NCI-H2196 (cell line): ENCODE results near the gene VIL1.

ENCODE experiments used
- DNase-seq: peaks from one replicate; lab custom pipeline; 2025; ENCODE audit not compliant: unreplicated experiment; lab: John Stamatoyannopoulos, UW

Gene VIL1

DNA sequence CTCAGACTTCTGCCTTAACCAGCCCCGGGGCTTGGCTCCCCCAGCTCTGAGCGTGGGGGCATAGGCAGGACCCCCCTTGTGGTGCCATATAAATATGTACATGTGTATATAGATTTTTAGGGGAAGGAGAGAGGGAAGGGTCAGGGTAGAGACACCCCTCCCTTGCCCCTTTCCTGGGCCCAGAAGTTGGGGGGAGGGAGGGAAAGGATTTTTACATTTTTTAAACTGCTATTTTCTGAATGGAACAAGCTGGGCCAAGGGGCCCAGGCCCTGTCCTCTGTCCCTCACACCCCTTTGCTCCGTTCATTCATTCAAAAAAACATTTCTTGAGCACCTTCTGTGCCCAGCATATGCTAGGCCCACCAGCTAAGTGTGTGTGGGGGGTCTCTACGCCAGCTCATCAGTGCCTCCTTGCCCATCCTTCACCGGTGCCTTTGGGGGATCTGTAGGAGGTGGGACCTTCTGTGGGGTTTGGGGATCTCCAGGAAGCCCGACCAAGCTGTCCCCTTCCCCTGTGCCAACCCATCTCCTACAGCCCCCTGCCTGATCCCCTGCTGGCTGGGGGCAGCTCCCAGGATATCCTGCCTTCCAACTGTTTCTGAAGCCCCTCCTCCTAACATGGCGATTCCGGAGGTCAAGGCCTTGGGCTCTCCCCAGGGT lies 13.7 kb upstream of the VIL1 start:
- DNase-seq = no peak

DNA sequence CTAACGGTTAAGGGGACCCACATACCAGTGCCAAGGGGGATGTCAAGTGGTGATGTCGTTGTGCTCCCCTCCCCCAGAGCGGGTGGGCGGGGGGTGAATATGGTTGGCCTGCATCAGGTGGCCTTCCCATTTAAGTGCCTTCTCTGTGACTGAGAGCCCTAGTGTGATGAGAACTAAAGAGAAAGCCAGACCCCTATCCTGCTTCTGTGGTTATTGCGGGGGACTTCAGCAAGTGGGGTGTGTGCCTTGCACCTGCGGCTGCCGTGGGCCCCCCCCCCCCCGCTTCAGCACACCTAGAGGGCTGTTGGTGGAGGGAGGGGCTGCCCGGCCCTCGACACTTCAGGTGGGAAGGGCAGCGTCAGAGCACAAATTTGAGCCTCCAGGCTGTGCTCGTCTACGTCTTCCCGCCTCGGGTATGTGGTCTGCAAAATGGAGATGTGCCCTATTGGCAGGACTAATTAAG lies 13.1 kb upstream of the VIL1 start:
- no peak for DNase-seq

DNA sequence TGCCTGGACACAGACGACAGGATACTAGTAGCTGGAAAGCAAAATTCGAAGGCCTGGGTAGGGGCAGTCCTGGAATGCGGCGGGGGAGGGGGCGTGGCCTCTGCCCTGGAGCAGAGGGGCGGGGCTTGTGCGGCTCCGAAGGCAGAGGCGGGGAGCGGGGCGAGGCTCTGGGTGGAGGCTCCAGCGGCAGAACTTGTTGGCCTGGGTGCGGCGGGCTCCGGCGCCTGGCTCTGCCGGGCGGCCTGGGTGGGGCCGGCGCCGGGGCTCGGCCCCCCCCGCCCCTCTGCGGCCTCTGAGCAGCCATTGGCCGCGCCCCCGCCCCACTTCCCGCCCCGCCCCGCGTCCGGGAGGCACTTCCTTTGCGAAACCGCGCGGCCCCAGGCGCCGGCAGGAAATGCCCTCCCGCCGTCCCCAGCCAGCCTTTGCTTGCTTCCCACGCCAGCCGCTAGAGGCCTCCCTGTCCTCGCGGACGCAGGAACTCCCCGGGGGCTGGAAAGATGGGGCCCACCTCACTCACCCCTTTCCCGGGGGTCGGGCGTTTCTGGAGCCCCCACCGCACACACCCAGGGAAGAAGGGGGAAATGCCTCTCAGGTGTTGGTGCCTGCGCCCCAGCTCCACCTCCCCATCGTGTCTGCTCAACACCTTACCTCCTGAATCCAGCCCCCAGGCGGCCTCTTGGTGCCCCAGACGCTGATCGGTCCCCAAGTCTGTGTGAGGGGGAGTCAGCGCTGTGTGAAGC lies 12.5 kb upstream of the VIL1 start:
- DNase-seq = peak; percentile 94

DNA sequence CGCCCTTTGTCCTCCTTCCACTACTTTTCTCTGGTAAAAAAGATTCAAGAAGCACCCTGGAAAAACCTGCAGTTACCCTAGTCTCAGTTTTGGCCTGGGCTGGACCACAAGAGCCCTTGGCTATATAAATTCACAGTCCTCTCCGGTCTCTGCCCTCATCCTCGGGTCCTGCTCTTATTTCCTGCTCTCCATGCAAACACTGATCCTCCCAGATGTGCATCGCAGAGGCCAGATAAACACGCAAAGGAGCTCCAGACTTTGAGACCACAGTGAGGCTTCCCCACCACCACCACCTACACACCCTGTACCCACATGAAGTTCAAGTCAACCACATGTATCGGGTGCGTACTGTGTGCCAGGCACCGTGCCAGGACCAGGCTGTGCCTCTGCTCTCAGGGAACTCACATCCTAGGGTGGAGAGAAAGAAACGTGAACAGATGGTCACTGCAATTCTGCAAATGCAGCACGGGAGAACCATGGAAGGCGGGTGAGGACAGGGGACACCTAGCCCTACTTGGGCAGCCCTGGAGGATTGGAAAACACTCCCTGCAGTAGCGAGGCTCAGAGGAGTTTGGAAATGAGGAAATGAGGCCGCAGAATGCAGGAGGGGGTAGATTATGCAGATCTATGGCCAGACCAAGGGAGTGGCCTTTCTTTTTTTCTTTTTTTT lies 11.8 kb upstream of the VIL1 start:
- DNase-seq = no peak

DNA sequence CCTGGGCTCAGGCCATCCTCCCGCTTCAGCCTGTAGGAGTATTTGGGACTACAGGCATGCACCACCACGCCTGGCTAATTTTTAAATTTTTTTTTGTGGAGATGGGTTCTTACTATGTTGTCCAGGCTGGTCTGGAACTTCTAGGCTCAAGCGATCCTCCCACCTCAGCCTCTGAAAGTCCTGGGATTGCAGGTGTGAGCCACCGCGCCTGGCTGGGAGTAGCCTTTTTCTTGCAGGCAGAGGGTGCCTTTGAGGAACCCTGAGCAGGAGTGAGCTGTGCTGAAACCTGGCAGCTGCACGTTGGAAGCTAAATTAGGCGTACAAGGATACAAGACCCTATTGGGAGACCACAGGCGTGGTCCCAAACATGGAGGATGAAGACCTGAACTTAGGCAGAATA lies 11.2 kb upstream of the VIL1 start:
- DNase-seq = no peak

DNA sequence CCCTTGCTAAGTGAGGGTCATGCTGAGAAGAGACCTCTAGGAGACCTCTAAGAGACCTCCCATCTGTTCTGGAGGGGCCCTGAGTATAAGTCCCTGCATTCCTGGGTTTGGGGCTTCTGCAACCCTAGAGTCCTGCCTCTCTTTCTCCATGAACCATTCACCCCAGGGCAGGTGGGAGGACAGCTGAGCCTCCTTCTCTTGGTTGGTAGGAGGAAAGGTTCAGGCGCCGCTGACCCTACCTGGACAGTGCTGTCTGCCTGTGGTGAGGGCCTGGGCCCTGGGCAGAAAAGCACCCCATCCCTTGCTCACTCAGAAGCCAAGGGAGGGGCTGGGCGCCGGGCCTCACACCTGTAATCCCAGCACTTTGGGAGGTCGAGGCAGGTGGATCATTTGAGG lies 604 bp upstream of the VIL1 start:
- DNase-seq = no peak

DNA sequence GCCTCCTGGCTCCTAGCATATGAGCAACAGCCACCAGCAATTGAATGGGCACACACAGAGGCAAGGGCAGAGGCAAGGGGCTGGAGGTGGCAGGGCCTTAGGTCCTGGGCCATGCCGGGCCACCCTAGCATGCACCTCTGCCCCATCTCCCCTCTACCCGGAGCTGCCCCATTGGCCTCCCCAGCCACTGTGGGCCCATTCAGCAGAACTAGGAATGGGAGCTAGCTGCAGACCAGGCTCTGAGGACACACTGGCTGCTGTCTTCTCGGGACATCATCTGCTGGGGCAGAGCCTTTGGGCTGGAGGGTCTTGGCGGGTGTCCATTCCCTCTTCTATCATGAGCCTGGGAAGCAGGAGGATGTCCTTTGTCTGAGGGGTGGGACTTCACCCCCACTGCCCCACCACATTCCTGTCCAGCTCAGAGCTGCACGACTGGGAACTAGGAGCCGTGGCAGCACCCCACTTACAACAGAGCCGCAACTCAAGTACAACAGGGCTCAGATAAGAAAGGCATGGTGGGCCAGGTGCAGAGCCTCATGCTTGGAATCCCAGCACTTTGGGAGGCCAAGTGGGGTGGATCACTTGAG lies 800 bp downstream of the VIL1 start:
- DNase-seq = no peak

DNA sequence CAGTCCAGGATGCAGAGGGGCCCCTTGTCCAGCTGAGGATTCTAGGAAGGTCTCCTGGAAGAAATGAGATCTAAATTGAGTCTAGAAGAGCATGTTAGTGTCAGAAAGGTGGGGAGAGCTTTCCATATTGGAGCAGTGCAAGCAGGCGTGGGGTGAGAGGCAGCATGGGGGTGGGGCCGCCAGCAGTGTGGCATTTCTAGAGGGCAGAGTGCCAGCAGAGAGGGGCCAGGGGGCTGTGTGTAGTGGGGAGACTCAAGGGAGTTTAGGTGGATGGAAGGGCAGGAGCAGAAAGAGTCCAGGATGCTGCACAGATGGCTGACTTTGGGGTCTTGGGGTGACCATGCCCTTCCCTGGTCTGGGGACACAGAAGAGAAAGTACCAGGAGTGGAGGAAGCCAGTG lies 2.1 kb downstream of the VIL1 start:
- DNase-seq = no peak

DNA sequence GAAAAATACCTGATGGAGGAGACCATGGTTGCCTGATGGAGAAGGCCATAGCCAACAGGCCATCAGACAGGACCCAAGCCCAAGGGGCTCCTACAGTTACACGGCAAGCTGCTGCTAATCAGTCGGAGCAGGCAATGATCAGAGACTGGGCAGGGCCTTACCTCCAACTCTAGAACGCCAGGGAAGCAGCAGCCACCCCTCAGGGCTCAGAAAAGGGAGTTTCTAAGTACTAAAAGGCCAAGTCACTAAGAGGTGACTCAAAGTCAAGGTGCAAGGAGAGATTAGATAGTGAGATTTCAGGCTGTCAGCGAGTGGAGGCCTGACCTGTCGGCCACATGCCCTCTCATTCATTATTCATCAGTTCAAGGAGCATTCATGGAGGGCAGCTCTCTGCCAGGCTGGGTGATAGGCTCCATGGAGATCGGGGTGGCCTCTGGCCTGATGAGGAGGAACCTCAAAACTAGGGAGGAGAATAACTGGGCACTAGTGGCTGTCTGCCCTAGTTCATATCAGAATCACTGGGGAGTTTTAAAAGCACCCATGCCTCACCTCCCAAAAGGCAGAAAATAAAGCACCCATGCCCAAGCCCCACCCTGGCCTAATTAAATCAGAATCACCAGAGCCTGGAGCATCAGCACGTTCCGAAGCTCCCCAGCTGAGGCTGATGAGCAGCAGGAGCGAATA lies 3.6 kb downstream of the VIL1 start:
- DNase-seq = no peak

DNA sequence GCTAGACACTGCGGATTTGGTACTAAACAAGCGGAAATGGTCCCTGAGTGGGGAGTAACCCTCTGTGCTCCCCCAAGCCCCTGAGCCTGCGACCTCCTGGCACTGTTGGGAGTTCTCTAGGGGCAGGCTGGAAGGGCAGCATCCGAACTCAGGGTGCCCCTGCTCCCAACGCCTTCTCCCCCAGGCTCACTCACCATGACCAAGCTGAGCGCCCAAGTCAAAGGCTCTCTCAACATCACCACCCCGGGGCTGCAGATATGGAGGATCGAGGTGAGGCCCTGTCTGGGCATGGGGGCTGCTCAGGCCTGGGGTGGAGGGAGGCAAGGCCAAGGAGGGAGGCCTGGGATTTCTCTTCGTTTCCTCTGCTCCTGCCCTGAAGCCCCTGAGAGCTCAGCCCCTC lies 4.7 kb downstream of the VIL1 start:
- no peak for DNase-seq

DNA sequence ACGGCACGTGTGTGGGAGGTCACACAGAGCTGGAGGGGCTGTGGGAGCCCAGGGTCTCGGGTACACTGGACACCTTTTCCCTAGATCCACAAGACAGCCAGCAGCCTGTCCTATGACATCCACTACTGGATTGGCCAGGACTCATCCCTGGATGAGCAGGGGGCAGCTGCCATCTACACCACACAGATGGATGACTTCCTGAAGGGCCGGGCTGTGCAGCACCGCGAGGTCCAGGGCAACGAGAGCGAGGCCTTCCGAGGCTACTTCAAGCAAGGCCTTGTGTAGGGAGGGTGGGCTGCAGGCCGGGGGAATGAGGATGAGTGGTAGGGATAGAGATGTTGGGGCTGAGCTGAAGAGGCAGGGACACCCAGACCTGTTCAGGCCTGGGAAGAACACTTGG lies 6.6 kb downstream of the VIL1 start:
- no peak for DNase-seq

DNA sequence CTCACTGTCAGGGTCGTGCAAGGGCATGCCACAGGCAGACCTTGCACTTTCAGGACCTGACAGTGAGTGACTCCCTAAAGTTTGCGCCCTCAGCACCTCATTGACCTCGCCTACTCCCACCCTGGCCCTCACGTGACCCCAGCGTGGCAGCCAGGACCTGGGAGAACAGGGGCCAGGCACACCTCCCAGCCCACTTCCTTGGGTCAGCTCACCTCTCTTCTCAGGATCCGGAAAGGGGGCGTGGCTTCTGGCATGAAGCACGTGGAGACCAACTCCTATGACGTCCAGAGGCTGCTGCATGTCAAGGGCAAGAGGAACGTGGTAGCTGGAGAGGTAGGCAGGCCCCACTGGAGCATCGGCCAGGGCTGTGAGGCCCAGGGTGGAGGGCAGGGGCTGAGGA lies 8.8 kb downstream of the VIL1 start:
- DNase-seq = no peak

DNA sequence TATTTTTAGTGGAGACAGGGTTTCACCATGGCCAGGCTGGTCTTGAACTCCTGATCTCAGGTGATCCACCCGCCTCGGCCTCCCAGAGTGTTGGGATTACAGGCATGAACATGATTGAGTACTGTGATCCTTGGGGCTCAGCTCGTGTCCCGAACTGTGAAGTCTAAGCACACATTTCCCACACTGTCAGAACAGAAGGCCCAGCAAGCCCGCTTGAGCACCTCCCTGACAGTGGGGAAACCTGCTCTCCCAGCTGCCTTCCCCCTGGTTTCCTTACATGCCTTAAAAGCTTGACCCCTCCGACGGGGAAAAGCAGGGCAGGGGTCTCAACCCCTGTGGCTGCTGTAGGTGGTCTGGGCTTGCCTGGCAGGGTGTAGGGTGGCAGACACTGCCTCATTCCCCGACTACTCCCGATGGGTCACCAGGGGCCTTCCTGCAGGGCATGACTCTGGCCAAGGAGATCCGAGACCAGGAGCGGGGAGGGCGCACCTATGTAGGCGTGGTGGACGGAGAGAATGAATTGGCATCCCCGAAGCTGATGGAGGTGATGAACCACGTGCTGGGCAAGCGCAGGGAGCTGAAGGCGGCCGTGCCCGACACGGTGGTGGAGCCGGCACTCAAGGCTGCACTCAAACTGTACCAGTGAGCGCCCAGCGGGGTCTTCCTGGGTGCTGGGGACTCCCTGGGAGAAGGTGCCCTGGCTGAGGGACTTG lies 10.1 kb downstream of the VIL1 start:
- DNase-seq = no peak

DNA sequence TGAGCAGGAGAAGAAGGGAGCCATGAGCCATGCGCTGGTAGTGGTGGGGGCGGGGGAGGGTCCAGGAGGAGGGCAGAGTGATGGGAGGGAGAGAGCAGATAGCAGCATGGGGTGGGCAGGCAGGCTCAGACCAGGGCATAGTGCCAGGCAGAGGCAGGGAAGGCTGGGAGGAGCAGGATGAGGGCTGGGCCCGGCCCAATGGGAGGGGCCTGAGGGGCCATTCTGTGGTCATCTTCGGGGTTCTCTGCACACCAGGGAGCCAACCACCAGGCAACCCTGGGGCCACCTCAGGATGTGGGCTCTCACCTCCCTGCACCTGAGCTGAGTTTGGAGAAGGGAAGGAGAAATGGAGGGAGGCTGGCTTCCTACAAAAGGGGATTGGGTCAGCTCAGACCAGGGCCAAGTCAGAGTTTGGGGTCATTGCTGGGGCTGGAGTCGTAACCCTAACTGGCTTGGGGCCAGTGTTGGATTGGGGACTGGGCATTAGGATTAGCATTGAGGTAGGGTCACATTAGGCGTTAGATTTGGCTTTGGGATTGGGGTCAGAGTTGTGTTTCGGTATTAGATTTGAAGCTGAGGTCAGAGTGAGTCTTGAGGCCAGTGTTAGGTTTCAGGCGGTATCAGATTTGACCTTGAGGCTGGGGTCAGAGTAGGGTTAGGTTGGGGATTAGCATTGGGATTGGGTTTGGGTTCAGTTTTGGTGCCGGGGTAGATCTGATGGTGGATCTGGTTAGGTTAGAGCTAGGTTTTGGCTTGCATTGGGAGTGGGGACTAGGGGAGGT lies 11.2 kb downstream of the VIL1 start:
- no peak for DNase-seq

DNA sequence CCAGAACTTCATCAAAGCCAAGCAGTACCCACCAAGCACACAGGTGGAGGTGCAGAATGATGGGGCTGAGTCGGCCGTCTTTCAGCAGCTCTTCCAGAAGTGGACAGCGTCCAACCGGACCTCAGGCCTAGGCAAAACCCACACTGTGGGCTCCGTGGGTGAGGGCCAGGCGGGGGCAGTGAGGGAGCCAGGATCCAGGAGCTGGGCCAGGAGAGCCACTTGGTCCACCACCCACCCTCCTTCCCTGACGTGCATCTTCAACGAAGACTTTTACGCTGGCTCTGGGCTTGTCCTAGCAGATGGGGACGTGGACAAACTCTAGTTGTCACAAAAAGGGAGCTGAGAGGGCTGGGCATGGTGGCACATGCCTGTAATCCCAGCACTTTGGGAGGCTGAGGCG lies 11.8 kb downstream of the VIL1 start:
- no peak for DNase-seq

DNA sequence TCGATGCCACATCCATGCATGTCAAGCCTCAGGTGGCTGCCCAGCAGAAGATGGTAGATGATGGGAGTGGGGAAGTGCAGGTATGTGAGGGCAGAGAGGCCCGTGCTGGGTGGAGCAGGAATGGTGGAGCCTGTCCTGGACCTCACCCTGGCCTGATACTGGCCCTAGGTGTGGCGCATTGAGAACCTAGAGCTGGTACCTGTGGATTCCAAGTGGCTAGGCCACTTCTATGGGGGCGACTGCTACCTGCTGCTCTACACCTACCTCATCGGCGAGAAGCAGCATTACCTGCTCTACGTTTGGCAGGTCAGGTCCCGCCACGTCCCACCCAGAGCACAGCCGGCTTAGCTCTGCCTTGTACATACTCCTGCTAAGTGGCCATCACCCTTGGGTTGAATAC lies 13.0 kb downstream of the VIL1 start:
- DNase-seq = no peak

DNA sequence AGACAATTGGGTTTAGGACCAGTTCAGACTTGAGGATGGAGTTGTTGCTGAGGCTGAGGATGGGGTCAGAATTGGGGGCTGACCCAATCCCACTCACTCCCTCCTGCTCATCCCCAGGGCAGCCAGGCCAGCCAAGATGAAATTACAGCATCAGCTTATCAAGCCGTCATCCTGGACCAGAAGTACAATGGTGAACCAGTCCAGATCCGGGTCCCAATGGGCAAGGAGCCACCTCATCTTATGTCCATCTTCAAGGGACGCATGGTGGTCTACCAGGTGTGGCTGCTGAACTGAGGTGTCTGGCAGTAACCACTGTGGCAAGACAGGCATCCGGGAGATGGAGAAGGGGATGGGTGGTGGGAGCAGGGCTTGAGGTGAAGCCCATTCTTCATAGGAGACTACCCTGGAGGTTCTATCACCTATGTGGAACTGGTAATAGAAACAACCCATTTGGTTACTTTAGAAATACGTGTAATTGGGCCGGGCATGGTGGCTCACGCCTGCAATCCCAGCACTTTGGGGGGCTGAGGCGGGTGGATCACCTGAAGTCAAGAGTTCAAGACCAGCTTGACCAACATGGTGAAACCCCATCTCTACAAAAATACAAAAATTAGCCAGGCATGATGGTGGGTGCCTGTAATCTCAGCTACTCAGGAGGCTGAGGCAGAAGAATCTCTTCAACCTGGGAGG lies 13.9 kb downstream of the VIL1 start:
- DNase-seq = no peak

DNA sequence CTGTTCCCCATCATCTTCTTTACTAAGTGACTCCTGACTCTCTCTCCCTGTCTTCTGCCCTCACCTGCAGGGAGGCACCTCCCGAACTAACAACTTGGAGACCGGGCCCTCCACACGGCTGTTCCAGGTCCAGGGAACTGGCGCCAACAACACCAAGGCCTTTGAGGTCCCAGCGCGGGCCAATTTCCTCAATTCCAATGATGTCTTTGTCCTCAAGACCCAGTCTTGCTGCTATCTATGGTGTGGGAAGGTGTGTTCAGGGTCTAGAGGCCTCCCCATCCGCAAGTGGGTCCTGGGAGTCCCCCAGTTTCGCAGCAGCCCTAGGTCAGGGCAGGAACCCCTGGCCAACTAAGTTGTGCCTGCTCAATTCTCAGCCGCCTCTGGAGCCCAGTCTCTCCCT lies 15.5 kb downstream of the VIL1 start:
- no peak for DNase-seq
